Bronchial epithelial cell (primary cell): ENCODE results near the gene KRT73. TPM values are rescaled to one million over a fixed set of nuclear protein-coding genes. Genes with fewer than 3 reads are reported as not detected.

Experiments
- DNase-seq: peaks from one replicate; pipeline ENCODE4 v3.0.0-alpha.2; 2010; ENCODE audit warnings: low read depth
- FAIRE-seq: peaks from 2 replicates; lab custom pipeline; 2011; peaks lifted over from hg19 to GRCh38; lab: Jason Lieb, UNC
- H3K27me3 ChIP-seq: 2 replicates; pipeline ENCODE4 v1.5.1; 2011; ENCODE audit warnings: low read length; ENCODE audit not compliant: control insufficient read depth, insufficient read depth
- H3K36me3 ChIP-seq: 2 replicates; pipeline ENCODE4 v1.5.1; 2011; ENCODE audit warnings: low read length; ENCODE audit not compliant: control insufficient read depth, insufficient read depth
- H3K4me3 ChIP-seq: 2 replicates; pipeline ENCODE4 v1.5.1; 2011; ENCODE audit warnings: mild to moderate bottlenecking, low read depth, low read length, control low read depth
- CTCF ChIP-seq: IDR thresholded peaks from 2 replicates; pipeline ENCODE4 v1.5.1; 2011; ENCODE audit warnings: mild to moderate bottlenecking, moderate library complexity, low read length, control low read depth, inconsistent platforms; ENCODE audit not compliant: insufficient read depth, severe bottlenecking
- total RNA-seq: library from RNA; depleted of rRNA; stranded (reverse); fragments of >200 nt; gene quantifications from 2 replicates; pipeline ENCODE4 v1.2.1, GENCODE V29; 2014

Gene KRT73
- total RNA-seq, 1 donor from 2014 or later, result not detected

DNA sequence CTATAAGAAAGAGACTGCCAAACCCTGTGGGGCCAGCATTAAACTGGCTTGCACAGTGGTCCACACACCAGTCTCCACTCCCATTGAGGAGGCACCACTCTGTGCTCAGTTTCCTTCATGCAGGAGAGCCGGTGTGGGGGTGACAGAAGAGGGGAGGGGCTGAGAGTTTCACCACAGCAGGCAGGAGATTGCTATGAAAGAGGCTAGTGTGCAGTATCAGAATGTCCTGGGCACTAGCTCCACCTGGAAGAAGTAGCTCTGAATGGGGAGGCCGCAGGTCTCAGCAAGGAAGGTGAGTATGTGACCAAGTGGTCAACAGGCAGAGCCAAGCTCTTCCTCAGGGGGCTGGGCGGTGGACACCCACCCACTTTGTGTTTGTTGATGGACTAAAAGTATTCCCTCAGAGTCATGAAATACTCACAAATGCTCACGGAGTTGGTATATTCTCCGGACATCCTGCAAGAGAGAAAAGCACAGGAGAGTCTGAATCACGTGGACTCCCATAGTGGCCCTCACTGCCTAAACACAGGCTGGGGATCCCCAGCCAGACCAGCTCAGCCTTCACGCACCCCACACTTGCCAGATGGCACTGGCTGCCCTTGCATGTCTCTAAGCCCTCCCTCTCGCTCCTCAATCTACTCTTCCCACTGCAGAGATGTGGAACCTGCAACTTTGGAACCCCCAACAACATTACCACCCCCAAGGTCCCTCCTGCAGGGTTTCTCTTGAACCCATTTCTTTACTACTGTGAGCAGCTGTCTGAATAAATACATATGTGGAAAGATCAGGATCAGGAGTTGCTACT is 9.3 kb downstream of the KRT73 start:
- Histone ChIP-seq H3K36me3 (no peaks in the 10 kb centered on the region), H3K4me3 (no peak overlapping the region), H3K27me3 (peaks cover 5% of the 10 kb centered on the region)
- TF ChIP-seq CTCF, result no peak
- FAIRE-seq (no peak), DNase-seq (no peak)

- Histone ChIP-seq H3K27me3 (peaks cover 5% of the 10 kb centered on the region), H3K36me3 (no peaks in the 10 kb centered on the region), H3K4me3 (no peak overlapping the region)
- FAIRE-seq (no peak), DNase-seq (no peak)
- no peak for TF ChIP-seq CTCF
Observed at GRCh38 chr12:52608161-52608560, 10.2 kb downstream of the KRT73 start.

DNA sequence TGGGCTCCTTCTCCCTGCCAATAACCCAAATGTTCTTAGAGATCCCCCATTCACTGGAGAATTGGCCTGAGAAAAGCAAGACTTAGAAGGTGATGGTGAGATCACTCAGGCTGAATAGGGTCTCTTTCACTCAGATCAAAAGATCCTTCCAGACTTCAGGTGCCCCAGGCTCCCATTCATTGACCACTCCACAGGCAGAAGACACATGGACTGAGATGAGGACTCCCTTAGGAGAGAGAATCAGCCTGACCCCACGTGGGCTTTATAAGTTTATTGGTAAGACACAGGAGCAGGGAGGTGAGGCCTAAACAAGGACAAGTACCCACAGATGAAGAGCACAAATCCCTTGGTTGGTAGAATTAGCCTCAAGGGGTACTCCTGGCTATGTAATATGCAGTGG is 11.0 kb downstream of the KRT73 start:
- H3K27me3 ChIP-seq, result peaks cover 5% of the 10 kb centered on the region
- FAIRE-seq, result no peak

DNA sequence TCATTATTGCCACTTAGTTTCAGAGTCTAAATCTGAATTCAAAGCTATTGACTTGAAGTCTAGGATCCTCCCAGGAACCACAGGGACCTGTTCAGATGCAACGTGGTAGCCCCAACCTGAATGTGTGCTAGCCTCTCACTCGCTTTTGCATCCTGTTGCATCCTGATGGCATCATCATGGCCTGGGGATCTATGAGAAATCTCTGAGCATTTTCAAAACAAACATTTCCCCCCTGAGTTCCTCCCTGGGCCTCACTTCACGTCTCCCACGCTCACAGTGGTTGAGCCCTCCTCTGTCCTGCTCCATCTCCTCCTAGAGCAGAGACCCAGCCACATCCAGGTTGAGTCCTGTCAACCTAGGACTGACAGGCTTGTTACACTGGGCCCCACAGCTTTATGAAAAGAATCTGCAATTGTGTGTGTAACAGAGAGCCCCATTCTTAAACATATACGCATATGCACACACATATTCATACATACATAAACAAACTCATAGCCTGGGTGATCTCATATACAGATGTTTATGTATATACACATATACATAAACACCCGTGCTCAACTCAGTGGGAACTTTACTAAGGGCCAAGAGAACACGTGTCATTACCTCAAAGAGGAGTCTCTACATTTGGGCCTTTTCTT is 11.7 kb downstream of the KRT73 start:
- peaks cover 6% of the 10 kb centered on the region for H3K27me3 ChIP-seq
- H3K36me3 ChIP-seq, result no peaks in the 10 kb centered on the region
- FAIRE-seq (no peak), DNase-seq (no peak)
- H3K4me3 ChIP-seq, result no peak overlapping the region
- no peak for TF ChIP-seq CTCF

More for the DNA sequence above, 11.0 kb downstream of the KRT73 start:
- no peak for TF ChIP-seq CTCF
- Histone ChIP-seq H3K36me3 (no peaks in the 10 kb centered on the region), H3K4me3 (no peak overlapping the region)
- DNase-seq, result no peak

GRCh38 chr12:52606096-52606495 is 12.3 kb downstream of the KRT73 start:
- FAIRE-seq (no peak), DNase-seq (no peak)
- no peak overlapping the region for H3K4me3 ChIP-seq
- H3K36me3 ChIP-seq, result no peaks in the 10 kb centered on the region
- peaks cover 11% of the 10 kb centered on the region for H3K27me3 ChIP-seq
- no peak for TF ChIP-seq CTCF
